ENCODE data around the gene LGALSL.

DNA sequence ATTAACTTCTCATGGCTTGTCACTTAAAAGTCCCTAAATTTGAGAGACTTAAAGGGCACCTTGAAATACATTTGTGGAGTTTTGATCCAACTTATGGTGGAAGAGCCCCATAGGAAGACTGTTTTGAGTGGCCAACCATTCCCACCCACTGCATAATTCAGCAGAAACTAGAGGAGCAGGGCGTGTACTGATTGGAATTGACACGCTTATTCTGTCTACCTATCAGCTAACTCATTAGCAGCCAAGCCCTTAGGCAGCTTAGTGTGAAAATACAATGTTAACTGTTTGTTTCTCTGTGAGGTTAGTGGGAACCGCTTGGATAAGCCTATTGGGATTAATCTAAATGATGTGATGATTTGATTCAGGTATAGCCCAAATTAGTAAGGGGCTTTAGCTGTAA is 6.4 kb downstream of the LGALSL start:
- TF ChIP-seq ZNF451 (CRISPR knock-in tag; IDR thresholded peaks at IDR 0.05) (no peak), ZNF263 (CRISPR knock-in tag; IDR thresholded peaks at IDR 0.05) (no peak), FOXM1 (CRISPR knock-in tag; IDR thresholded peaks at IDR 0.05) (no peak), FOXJ3 (CRISPR knock-in tag; IDR thresholded peaks at IDR 0.05; ENCODE audit: borderline replicate concordance) (no peak), MIER2 (CRISPR knock-in tag; IDR thresholded peaks at IDR 0.05) (no peak), DR1 (CRISPR knock-in tag; IDR thresholded peaks at IDR 0.05) (no peak)
- TF ChIP-seq, protein P1, sequence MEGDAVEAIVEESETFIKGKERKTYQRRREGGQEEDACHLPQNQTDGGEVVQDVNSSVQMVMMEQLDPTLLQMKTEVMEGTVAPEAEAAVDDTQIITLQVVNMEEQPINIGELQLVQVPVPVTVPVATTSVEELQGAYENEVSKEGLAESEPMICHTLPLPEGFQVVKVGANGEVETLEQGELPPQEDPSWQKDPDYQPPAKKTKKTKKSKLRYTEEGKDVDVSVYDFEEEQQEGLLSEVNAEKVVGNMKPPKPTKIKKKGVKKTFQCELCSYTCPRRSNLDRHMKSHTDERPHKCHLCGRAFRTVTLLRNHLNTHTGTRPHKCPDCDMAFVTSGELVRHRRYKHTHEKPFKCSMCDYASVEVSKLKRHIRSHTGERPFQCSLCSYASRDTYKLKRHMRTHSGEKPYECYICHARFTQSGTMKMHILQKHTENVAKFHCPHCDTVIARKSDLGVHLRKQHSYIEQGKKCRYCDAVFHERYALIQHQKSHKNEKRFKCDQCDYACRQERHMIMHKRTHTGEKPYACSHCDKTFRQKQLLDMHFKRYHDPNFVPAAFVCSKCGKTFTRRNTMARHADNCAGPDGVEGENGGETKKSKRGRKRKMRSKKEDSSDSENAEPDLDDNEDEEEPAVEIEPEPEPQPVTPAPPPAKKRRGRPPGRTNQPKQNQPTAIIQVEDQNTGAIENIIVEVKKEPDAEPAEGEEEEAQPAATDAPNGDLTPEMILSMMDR (CRISPR knock-in tag; IDR thresholded peaks at IDR 0.05), result no peak
- TF ChIP-seq, protein P2, sequence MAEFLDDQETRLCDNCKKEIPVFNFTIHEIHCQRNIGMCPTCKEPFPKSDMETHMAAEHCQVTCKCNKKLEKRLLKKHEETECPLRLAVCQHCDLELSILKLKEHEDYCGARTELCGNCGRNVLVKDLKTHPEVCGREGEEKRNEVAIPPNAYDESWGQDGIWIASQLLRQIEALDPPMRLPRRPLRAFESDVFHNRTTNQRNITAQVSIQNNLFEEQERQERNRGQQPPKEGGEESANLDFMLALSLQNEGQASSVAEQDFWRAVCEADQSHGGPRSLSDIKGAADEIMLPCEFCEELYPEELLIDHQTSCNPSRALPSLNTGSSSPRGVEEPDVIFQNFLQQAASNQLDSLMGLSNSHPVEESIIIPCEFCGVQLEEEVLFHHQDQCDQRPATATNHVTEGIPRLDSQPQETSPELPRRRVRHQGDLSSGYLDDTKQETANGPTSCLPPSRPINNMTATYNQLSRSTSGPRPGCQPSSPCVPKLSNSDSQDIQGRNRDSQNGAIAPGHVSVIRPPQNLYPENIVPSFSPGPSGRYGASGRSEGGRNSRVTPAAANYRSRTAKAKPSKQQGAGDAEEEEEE (CRISPR knock-in tag; IDR thresholded peaks at IDR 0.05; ENCODE audit: borderline replicate concordance), result no peak
